ENCODE data around the gene C1QB. TPM values are rescaled to one million over a fixed set of nuclear protein-coding genes. Genes with fewer than 3 reads are reported as not detected.

Gene C1QB
- total and polyA plus RNA-seq, 11 donors: 16.6 to 667 (median 77.4) TPM

GRCh38 chr1:22676916-22677583 lies 24.0 kb downstream of the C1QB start:
- Histone ChIP-seq H3K4me1 (no peaks in the 10 kb centered on the region), H3K27ac (no peak overlapping the region), H3K9me3 (no peaks in the 10 kb centered on the region), H3K27me3 (peaks cover 2 to 45% (median 16%) of the 10 kb centered on the region in 9 donors), H3K36me3 (no peaks in the 10 kb centered on the region), H3K4me3 (no peak overlapping the region)
- 64 to 67% (median 65%) methylated on average over 20 to 37 of the region's 37 CpGs for WGBS, 4 donors
- DNase-seq: no peak
- TF ChIP-seq POLR2A (IDR thresholded peaks at IDR 0.05): no peak
- TF ChIP-seq CTCF (IDR thresholded peaks at IDR 0.05): no peak
- intact Hi-C loops (cut with DNase I): loop anchor here in 1 of 10 donors (10.0 kb wide), 1 partner anchor 248 kb away; no protein-coding TSS in a partner anchor
- no peak for ATAC-seq

DNA sequence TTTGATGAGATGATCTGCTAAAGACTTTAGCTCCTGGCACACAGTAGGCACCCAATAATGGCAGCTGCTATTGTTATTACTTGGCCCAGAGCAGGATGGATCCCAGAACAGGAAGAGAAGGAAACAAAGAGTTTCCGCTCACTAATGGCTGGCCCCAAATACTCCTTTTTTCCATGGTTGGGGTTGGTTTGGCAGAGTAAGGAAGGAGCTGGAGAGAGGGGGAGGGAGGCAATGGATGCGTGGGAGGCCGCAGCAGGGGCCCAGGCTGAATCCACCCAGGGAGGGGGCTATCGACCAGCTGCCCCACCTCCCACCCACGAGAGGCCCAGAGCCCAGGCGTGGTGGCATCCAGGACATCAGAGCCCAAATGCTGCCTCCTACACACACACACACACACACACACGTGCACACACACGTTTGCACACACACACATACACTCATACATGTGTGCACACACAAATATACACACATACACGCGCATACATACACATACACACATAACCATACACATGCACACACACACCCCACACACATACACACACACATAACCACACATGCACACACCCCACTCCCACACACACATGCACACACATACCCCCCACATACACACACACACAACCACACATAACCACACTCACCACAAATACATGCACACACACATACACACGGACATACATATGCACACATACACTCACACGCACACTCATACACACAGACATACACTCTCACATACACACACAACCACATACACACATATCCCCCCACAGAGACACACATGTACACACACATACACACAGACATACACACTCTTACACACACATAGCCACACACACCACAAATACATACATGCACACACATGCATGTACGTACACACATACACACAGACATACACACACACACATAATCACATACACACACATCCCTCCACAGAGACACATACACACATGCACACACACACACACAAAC lies 25.2 kb downstream of the C1QB start:
- intact Hi-C loops (cut with DNase I): loop anchor here in 1 of 10 donors (10.0 kb wide), 1 partner anchor 247 kb away; no protein-coding TSS in a partner anchor
- Histone ChIP-seq H3K9me3 (no peaks in the 10 kb centered on the region), H3K4me3 (no peak overlapping the region), H3K4me1 (no peaks in the 10 kb centered on the region), H3K27me3 (peaks cover 0 to 33% (median 13%) of the 10 kb centered on the region in 9 donors), H3K27ac (no peak overlapping the region), H3K36me3 (no peaks in the 10 kb centered on the region)
- no peak for TF ChIP-seq CTCF (IDR thresholded peaks at IDR 0.05)
- no peak for TF ChIP-seq POLR2A (IDR thresholded peaks at IDR 0.05)
- 64 to 80% (median 71%) methylated on average over 13 of the region's 13 CpGs for WGBS, 4 donors
- DNase-seq (no peak), ATAC-seq (no peak)

GRCh38 chr1:22680726-22681125 lies 27.7 kb downstream of the C1QB start:
- no peak overlapping the region for H3K4me3 ChIP-seq
- peaks cover 0 to 36% (median 11%) of the 10 kb centered on the region in 9 donors for H3K27me3 ChIP-seq
- DNase-seq (no peak), ATAC-seq (no peak)
- WGBS, 4 donors: 66 to 72% (median 70%) methylated on average over 4 to 9 of the region's 9 CpGs
- intact Hi-C loops (cut with DNase I): no loop called here
- H3K36me3 ChIP-seq: no peaks in the 10 kb centered on the region
- H3K9me3 ChIP-seq: no peaks in the 10 kb centered on the region
- no peaks in the 10 kb centered on the region for H3K4me1 ChIP-seq
- H3K27ac ChIP-seq: no peak overlapping the region
- no peak for TF ChIP-seq POLR2A (IDR thresholded peaks at IDR 0.05)
- no peak for TF ChIP-seq CTCF (IDR thresholded peaks at IDR 0.05)

All from heart left ventricle (tissue), 16 donors.